Sigmoid colon (tissue), 7 donors: ENCODE measurements around the gene DSTN. TPM values are rescaled to one million over a fixed set of nuclear protein-coding genes. Genes with fewer than 3 reads are reported as not detected.

ENCODE experiments used
- DNase-seq: peaks from one replicate; pipeline ENCODE4 v3.0.0-alpha.2; 2019
- H3K27ac ChIP-seq, 4 donors: fragments of 200-600 bp; sonication (generic); one replicate each; pipeline ENCODE4 v1.5.1; 2016 to 2019; ENCODE audit warnings: mild to moderate bottlenecking in 1 of 4
- H3K27me3 ChIP-seq, 3 donors: fragments of 200-600 bp; sonication (generic); one replicate each; pipeline ENCODE4 v1.5.1; 2019; ENCODE audit warnings: mild to moderate bottlenecking in 1 of 3
- H3K36me3 ChIP-seq, 4 donors: fragments of 200-600 bp; sonication (generic); one replicate each; pipeline ENCODE4 v1.5.1; 2016 to 2019
- H3K4me1 ChIP-seq, 4 donors: fragments of 200-600 bp; sonication (generic); one replicate each; pipeline ENCODE4 v1.5.1; 2017 to 2019
- H3K4me3 ChIP-seq, 4 donors: fragments of 200-600 bp; sonication (generic); one replicate each; pipeline ENCODE4 v1.5.1; 2017 to 2019; ENCODE audit warnings: mild to moderate bottlenecking in 2 of 4, moderate library complexity in 1 of 4
- H3K9me3 ChIP-seq, 4 donors: fragments of 200-600 bp in 3 of 4; sonication (generic) in 3 of 4; one replicate each; pipeline versions ENCODE4 v1.5.1 to v1.6.1; 2013 to 2019
- EP300 ChIP-seq, 4 donors: sonication (generic); formaldehyde crosslinking; IDR thresholded peaks; one replicate each; pipeline ENCODE4 v1.6.1; 2017; ENCODE audit warnings: antibody characterized with exemption in 4 of 4
- POLR2A ChIP-seq, 2 donors: fragments of 450-650 bp; IDR thresholded peaks; one replicate each; pipeline ENCODE4 v1.6.1; 2016; ENCODE audit warnings: antibody characterized with exemption in 2 of 2, mild to moderate bottlenecking in 2 of 2, moderate library complexity in 2 of 2
- POLR2AphosphoS5 ChIP-seq, 4 donors: sonication (generic); formaldehyde crosslinking; IDR thresholded peaks; one replicate each; pipeline ENCODE4 v1.6.1; 2017; ENCODE audit warnings: antibody characterized with exemption in 4 of 4
- WGBS, 2 donors: extraction: QIAGEN DNeasy Blood & Tissue Kit; methylation state at CpG; one replicate each; pipeline ENCODE4 v1.1.7; 2013; 5-methylcytosine and 5-hydroxymethylcytosine counted together
- intact Hi-C: fragments of 100-400 bp; cut with DNase I; formaldehyde crosslinking; loops from one replicate; pipeline ENCODE4 v1.15.1; 2023
- polyA plus RNA-seq, 3 donors: library from polyadenylated mRNA; stranded (reverse); fragments of 200-250 nt; gene quantifications; one replicate each; pipeline ENCODE4 v1.2.3, GENCODE V29; 2013
- total RNA-seq, 4 donors: library from RNA; depleted of rRNA; stranded (reverse); fragments of >200 nt; gene quantifications; one replicate each; pipeline ENCODE4 v1.1.0, GENCODE V29; 2016
- TF ChIP-seq, protein P1 (sequence below), 4 experiments: fragments of 450-650 bp in 3 of 4; fragments of 200-600 bp in 1 of 4; IDR thresholded peaks; one replicate each; pipeline ENCODE4 v1.5.1; 2016 to 2019; ENCODE audit warnings: antibody characterized with exemption in 4 of 4, mild to moderate bottlenecking in 3 of 4, moderate library complexity in 2 of 4
- donor health status: healthy with polysubstance abuse.
- donor health status: Bipolar disorder and iron deficiency.
- donor health status: healthy.

DSTN gene
- total and polyA plus RNA-seq, 7 donors, result 429 to 2,237 (median 1,872) TPM

DNA sequence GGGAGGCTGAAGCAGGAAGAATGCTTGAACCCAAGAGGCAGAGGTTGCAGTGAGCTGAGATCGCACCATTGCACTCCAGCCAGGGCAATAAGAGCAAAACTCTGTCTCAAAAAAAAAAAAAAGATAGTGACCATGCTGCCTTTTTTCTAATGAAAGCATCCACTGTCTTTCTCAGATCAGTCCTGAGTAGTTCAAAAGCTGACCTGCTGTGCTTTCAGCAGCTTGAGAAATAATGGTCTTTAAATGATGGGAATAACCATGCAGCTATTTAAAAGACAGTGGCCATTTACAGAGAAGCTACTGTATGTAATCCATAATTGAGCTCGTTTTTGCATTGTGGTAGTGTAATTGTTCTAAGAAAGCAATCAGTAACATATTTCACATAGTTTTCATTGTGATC is 36.1 kb downstream of the DSTN start:
- H3K36me3 ChIP-seq, result peaks cover 15 to 92% (median 34%) of the 10 kb centered on the region in 4 donors
- TF ChIP-seq, protein P1, sequence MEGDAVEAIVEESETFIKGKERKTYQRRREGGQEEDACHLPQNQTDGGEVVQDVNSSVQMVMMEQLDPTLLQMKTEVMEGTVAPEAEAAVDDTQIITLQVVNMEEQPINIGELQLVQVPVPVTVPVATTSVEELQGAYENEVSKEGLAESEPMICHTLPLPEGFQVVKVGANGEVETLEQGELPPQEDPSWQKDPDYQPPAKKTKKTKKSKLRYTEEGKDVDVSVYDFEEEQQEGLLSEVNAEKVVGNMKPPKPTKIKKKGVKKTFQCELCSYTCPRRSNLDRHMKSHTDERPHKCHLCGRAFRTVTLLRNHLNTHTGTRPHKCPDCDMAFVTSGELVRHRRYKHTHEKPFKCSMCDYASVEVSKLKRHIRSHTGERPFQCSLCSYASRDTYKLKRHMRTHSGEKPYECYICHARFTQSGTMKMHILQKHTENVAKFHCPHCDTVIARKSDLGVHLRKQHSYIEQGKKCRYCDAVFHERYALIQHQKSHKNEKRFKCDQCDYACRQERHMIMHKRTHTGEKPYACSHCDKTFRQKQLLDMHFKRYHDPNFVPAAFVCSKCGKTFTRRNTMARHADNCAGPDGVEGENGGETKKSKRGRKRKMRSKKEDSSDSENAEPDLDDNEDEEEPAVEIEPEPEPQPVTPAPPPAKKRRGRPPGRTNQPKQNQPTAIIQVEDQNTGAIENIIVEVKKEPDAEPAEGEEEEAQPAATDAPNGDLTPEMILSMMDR (IDR thresholded peaks at IDR 0.05), result no peak
- no peak for TF ChIP-seq POLR2A (IDR thresholded peaks at IDR 0.05)
- no peak for TF ChIP-seq EP300 (IDR thresholded peaks at IDR 0.05)
- TF ChIP-seq POLR2AphosphoS5 (IDR thresholded peaks at IDR 0.05), result no peak
- WGBS, 2 donors, result 37 to 80% methylated on average over 2 of the region's 2 CpGs
- no peaks in the 10 kb centered on the region for H3K27me3 ChIP-seq
- DNase-seq, result no peak
- peak overlapping the region; percentile 51 to 100 (median 76) for H3K27ac ChIP-seq
- intact Hi-C loops, result no loop called here
- no peak overlapping the region for H3K4me3 ChIP-seq
- H3K4me1 ChIP-seq, result peaks cover 0 to 99% (median 96%) of the 10 kb centered on the region in 4 donors
- no peaks in the 10 kb centered on the region for H3K9me3 ChIP-seq

DNA sequence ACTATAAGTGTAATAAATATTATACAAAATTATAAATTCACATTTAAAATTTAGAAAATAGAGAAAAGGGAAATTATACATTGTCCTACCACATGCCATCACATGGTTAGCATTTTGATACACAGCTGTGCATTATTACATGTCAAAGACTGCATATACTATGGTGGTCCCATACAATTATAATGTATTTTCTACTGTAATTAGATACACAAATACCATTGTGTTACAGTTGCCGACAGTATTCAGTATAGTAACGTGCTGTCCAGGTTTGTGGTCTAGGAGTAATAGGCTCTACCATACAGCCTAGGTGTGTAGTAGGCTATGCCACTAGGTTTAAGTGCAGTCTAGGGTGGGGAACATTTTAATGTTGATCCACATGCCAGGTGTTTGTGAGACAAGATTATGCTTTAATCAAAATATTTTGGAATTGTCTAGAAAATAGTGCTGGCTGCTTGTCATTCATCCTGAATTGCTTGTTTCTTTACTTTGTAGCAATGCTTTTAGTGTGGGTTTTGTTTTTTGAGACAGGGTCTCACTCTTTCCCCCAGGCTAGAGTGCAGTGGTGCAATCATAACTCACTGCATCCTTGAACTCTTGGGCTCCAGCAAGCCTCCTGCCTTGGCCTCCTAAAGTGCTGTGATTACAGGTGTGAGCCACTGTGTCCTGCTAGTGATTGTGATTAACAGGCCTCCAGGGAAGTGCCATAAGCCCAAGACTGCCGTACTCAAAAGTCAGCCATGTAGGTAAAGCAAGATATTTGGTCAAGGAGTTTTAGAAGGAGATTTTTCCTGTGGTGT is 39.0 kb downstream of the DSTN start:
- intact Hi-C loops, result no loop called here
- Histone ChIP-seq H3K4me3 (no peak overlapping the region), H3K4me1 (peaks cover 0 to 99% (median 97%) of the 10 kb centered on the region in 4 donors), H3K36me3 (peaks cover 15 to 68% (median 32%) of the 10 kb centered on the region in 4 donors), H3K9me3 (no peaks in the 10 kb centered on the region), H3K27me3 (no peaks in the 10 kb centered on the region), H3K27ac (peak overlapping the region; percentile 86 to 100 (median 92))
- WGBS, 2 donors, result 88 to 93% methylated on average over 3 of the region's 3 CpGs
- peak; percentile 29 for DNase-seq
- no peak for TF ChIP-seq EP300 (IDR thresholded peaks at IDR 0.05)
- peak in 3 of 4 donors; percentile 20 to 31 (median 23) for TF ChIP-seq POLR2AphosphoS5 (IDR thresholded peaks at IDR 0.05)
- TF ChIP-seq, protein P1 (IDR thresholded peaks at IDR 0.05), result no peak
- TF ChIP-seq POLR2A (IDR thresholded peaks at IDR 0.05), result no peak

DNA sequence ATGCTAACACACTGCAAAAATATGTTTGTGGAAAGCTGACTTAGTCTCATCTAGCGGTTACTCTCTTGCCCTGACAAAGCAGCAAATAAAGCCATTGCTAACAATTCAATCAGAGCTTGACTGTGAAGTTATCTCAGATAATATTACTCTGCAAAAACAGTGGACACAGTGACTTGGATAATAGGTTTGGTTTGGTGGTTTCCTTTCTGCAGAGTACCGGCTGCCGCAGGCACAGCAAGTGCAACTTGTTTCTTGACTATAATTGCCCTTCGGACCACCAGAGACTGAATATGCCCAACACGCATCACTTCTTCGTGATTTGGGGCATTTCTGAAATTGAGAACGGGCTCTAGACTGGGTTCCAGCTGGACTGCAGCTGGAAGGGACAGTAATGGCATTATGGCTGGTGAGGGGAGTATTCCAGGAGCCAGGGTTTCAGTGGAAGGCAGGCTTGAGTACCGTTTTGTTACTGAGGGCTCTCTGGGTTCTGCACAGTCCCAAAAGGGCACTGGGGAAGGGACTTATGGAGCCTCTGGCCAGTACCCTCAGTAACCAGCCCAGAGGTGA is 40.0 kb downstream of the DSTN start:
- DNase-seq, result no peak

DNA sequence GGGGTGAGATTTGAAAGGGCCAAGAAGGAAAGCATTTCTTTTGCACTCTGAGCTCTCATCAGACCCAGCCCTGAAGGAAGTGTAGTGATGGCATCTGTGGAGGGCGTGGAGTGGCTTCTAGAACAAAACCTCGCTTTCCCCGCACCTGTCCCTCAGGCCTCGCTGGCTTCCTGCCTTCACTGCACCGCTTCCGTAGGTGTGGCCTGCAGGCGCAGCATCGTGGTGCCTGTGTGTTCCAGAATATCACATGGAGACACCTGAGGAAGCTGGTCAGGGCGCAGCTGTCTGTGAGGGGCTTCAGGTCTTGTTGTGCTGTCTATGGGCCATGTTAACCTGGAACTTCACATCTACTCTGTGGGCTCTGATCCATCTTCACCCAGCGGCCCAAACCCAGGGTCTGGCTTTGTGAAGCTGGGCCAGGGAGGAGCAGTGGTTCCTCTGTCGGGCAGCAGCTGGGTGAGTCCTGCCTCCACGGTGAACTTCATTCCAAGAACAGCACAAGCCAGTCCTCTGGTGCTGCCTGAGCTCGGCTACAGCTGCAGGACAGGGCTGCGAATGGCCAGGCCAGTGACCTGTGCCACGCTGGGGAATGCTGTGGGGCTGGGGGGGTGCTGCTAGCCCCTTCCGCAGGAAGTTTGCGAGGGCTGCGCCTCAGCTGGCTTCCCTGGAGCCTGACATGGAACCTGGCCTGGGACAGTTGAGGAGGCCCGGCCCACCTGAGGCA is 40.9 kb downstream of the DSTN start:
- TF ChIP-seq, protein P1 (IDR thresholded peaks at IDR 0.05), result no peak
- peak; percentile 27 to 56 (median 46) for TF ChIP-seq POLR2AphosphoS5 (IDR thresholded peaks at IDR 0.05)
- H3K27me3 ChIP-seq, result no peaks in the 10 kb centered on the region
- H3K4me3 ChIP-seq, result no peak overlapping the region
- H3K4me1 ChIP-seq, result peaks cover 0 to 99% (median 97%) of the 10 kb centered on the region in 4 donors
- peaks cover 8 to 50% (median 23%) of the 10 kb centered on the region in 4 donors for H3K36me3 ChIP-seq
- no peaks in the 10 kb centered on the region for H3K9me3 ChIP-seq
- WGBS, 2 donors, result 34 to 46% methylated on average over 19 of the region's 19 CpGs
- no peak for DNase-seq
- intact Hi-C loops, result no loop called here
- peak overlapping the region; percentile 86 to 100 (median 92) for H3K27ac ChIP-seq

More for the DNA sequence above, 40.0 kb downstream of the DSTN start:
- peaks cover 0 to 99% (median 97%) of the 10 kb centered on the region in 4 donors for H3K4me1 ChIP-seq
- peaks cover 12 to 58% (median 28%) of the 10 kb centered on the region in 4 donors for H3K36me3 ChIP-seq
- H3K27ac ChIP-seq, result peak overlapping the region; percentile 86 to 100 (median 92)
- H3K4me3 ChIP-seq, result no peak overlapping the region
- H3K27me3 ChIP-seq, result no peaks in the 10 kb centered on the region
- TF ChIP-seq POLR2A (IDR thresholded peaks at IDR 0.05) (no peak), POLR2AphosphoS5 (IDR thresholded peaks at IDR 0.05) (peak in 2 of 4 donors; percentile 7 to 53)
- no peaks in the 10 kb centered on the region for H3K9me3 ChIP-seq
- 82 to 90% methylated on average over 8 of the region's 8 CpGs for whole genome bisulfite sequencing, 2 donors
- intact Hi-C loops, result no loop called here

DNA sequence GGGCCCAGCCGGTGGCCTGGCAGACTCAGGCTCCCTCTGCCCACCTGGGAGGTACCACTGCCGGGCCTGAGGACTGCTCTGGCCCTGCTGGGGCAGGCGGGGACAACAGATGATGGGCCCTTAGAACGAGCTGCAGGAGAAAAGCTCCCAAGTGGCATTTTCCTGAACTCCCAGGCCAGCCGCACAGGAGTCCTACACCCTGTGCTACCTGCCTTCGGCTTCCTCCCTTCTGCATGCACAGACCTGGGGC is 41.3 kb downstream of the DSTN start:
- intact Hi-C loops, result no loop called here
- TF ChIP-seq EP300 (IDR thresholded peaks at IDR 0.05) (no peak), POLR2A (IDR thresholded peaks at IDR 0.05) (no peak), POLR2AphosphoS5 (IDR thresholded peaks at IDR 0.05) (peak in 1 of 4 donors; percentile 21)
- TF ChIP-seq, protein P1 (IDR thresholded peaks at IDR 0.05), result no peak
- DNase-seq, result no peak
- H3K36me3 ChIP-seq, result peaks cover 8 to 47% (median 23%) of the 10 kb centered on the region in 4 donors
- H3K9me3 ChIP-seq, result no peaks in the 10 kb centered on the region
- H3K27me3 ChIP-seq, result no peaks in the 10 kb centered on the region
- H3K4me3 ChIP-seq, result no peak overlapping the region
- 43 to 62% methylated on average over 6 of the region's 6 CpGs for WGBS, 2 donors
- H3K27ac ChIP-seq, result peak overlapping the region; percentile 86 to 100 (median 92)
- peaks cover 0 to 98% (median 95%) of the 10 kb centered on the region in 4 donors for H3K4me1 ChIP-seq
